Astrocyte (in vitro differentiated cells and primary cell): ENCODE results near the gene CCDC12. TPM values are rescaled to one million over a fixed set of nuclear protein-coding genes. Genes with fewer than 3 reads are reported as not detected.

ENCODE experiments used
- DNase-seq: peaks from one replicate; pipeline ENCODE4 v3.0.0-alpha.2; 2010; ENCODE audit warnings: low read depth
- FAIRE-seq: peaks from 2 replicates; lab custom pipeline; 2011; peaks lifted over from hg19 to GRCh38; lab: Jason Lieb, UNC
- H2AFZ ChIP-seq: 2 replicates; pipeline ENCODE4 v1.6.0; 2012; ENCODE audit warnings: low read depth, low read length, inconsistent platforms
- H3K27ac ChIP-seq: 2 replicates; pipeline ENCODE4 v1.5.1; 2011; ENCODE audit warnings: low read depth, low read length, inconsistent platforms
- H3K27me3 ChIP-seq: 2 replicates; pipeline ENCODE4 v1.6.0; 2011; ENCODE audit warnings: low read length, inconsistent platforms; ENCODE audit not compliant: insufficient read depth
- H3K36me3 ChIP-seq: 2 replicates; pipeline ENCODE4 v1.5.1; 2011; ENCODE audit warnings: low read length, inconsistent platforms; ENCODE audit not compliant: insufficient read depth
- H3K4me1 ChIP-seq: 2 replicates; pipeline ENCODE4 v1.5.1; 2011; ENCODE audit warnings: low read length, inconsistent platforms; ENCODE audit not compliant: insufficient read depth
- H3K4me2 ChIP-seq: 2 replicates; pipeline ENCODE4 v1.6.0; 2012; ENCODE audit warnings: low read length, inconsistent platforms
- H3K4me3 ChIP-seq: 2 replicates; pipeline ENCODE4 v1.5.1; 2011; ENCODE audit warnings: low read depth, mild to moderate bottlenecking, low read length, inconsistent platforms; ENCODE audit not compliant: insufficient read depth
- H3K79me2 ChIP-seq: 2 replicates; pipeline ENCODE4 v1.6.0; 2012; ENCODE audit warnings: mild to moderate bottlenecking, low read length, inconsistent platforms; ENCODE audit not compliant: insufficient read depth
- H3K9ac ChIP-seq: 2 replicates; pipeline ENCODE4 v1.6.0; 2012; ENCODE audit warnings: mild to moderate bottlenecking, low read length, inconsistent platforms
- H3K9me3 ChIP-seq: 2 replicates; pipeline ENCODE4 v1.5.1; 2012; ENCODE audit warnings: low read depth, mild to moderate bottlenecking, low read length, inconsistent platforms; ENCODE audit not compliant: insufficient read depth
- H4K20me1 ChIP-seq: 2 replicates; pipeline ENCODE4 v1.6.0; 2012; ENCODE audit warnings: low read length, inconsistent platforms; ENCODE audit not compliant: insufficient read depth
- H3K27ac Mint-ChIP-seq: one replicate; pipeline ENCODE4 v1.8.0; 2021; ENCODE audit warnings: mild to moderate bottlenecking, mixed read lengths; ENCODE audit not compliant: unreplicated experiment
- H3K27me3 Mint-ChIP-seq: one replicate; pipeline ENCODE4 v1.8.0; 2021; ENCODE audit warnings: low read depth, mixed read lengths; ENCODE audit not compliant: unreplicated experiment
- H3K36me3 Mint-ChIP-seq: one replicate; pipeline ENCODE4 v1.8.0; 2021; ENCODE audit warnings: low read depth, mixed read lengths; ENCODE audit not compliant: unreplicated experiment
- H3K4me1 Mint-ChIP-seq: one replicate; pipeline ENCODE4 v1.8.0; 2021; ENCODE audit warnings: low read depth, mixed read lengths; ENCODE audit not compliant: unreplicated experiment
- H3K4me3 Mint-ChIP-seq: one replicate; pipeline ENCODE4 v1.8.0; 2021; ENCODE audit warnings: mild to moderate bottlenecking, moderate library complexity, mixed read lengths; ENCODE audit not compliant: unreplicated experiment
- H3K9me3 Mint-ChIP-seq: one replicate; pipeline ENCODE4 v1.8.0; 2021; ENCODE audit warnings: mild to moderate bottlenecking, mixed read lengths; ENCODE audit not compliant: unreplicated experiment
- CTCF ChIP-seq: IDR thresholded peaks from 2 replicates; pipeline ENCODE4 v1.5.1; 2011; ENCODE audit warnings: low read depth, mild to moderate bottlenecking, inconsistent platforms, low read length, moderate library complexity; ENCODE audit not compliant: insufficient read depth
- EZH2 ChIP-seq: IDR thresholded peaks from 2 replicates; pipeline ENCODE4 v1.6.1; 2012; ENCODE audit warnings: mild to moderate bottlenecking, low read length, inconsistent platforms; ENCODE audit not compliant: insufficient read depth
- total RNA-seq: library from RNA; stranded (reverse); gene quantifications from 2 replicates; pipeline ENCODE4 v1.2.1, GENCODE V29; 2021

Gene CCDC12
- total RNA-seq, 1 donor from 2014 or later: 29.0 TPM

- Histone ChIP-seq H3K4me3 (no peak overlapping the region), H2AFZ (no peak overlapping the region), H4K20me1 (peaks cover 90% of the 10 kb centered on the region), H3K9me3 (no peaks in the 10 kb centered on the region), H3K79me2 (peaks cover 87% of the 10 kb centered on the region), H3K4me2 (peak overlapping the region; percentile 54), H3K27ac (peak overlapping the region; percentile 65), H3K9ac (peak overlapping the region; percentile 23), H3K36me3 (no peaks in the 10 kb centered on the region), H3K4me1 (peaks cover 54% of the 10 kb centered on the region), H3K27me3 (no peaks in the 10 kb centered on the region)
- Mint-ChIP-seq H3K27me3 (no peaks in the 10 kb centered on the region), H3K9me3 (no peaks in the 10 kb centered on the region), H3K27ac (peak overlapping the region; percentile 84), H3K4me3 (no peak overlapping the region), H3K4me1 (peaks cover 44% of the 10 kb centered on the region), H3K36me3 (peaks cover 11% of the 10 kb centered on the region)
- DNase-seq (no peak), FAIRE-seq (no peak)
- TF ChIP-seq EZH2: no peak
- no peak for TF ChIP-seq CTCF
These were observed 41.9 kb downstream of the CCDC12 start for GRCh38 chr3:46934498-46935167.

- H3K4me1 ChIP-seq: peaks cover 54% of the 10 kb centered on the region
- H3K27me3 Mint-ChIP-seq: no peaks in the 10 kb centered on the region
These were observed 42.5 kb downstream of the CCDC12 start for GRCh38 chr3:46934072-46934471.

More at GRCh38 chr3:46934072-46934471, 42.5 kb downstream of the CCDC12 start:
- Histone ChIP-seq H3K9me3 (no peaks in the 10 kb centered on the region), H3K36me3 (no peaks in the 10 kb centered on the region), H3K9ac (no peak overlapping the region), H3K27me3 (no peaks in the 10 kb centered on the region), H3K27ac (no peak overlapping the region), H3K4me2 (peak overlapping the region; percentile 54), H3K4me3 (no peak overlapping the region), H2AFZ (no peak overlapping the region), H4K20me1 (peaks cover 89% of the 10 kb centered on the region), H3K79me2 (peaks cover 88% of the 10 kb centered on the region)
- Mint-ChIP-seq H3K9me3 (no peaks in the 10 kb centered on the region), H3K4me3 (no peak overlapping the region), H3K4me1 (peaks cover 41% of the 10 kb centered on the region), H3K36me3 (peaks cover 13% of the 10 kb centered on the region), H3K27ac (no peak overlapping the region)
- TF ChIP-seq EZH2 (no peak), CTCF (no peak)
- FAIRE-seq: no peak
- DNase-seq: no peak
